Eye (tissue), 1 donor: ENCODE measurements around the gene SHISA4.
A peak's percentile ranks its signal among the peaks of the same experiment; 100 is the strongest.
"Not testable (repeated sequence)": the region's sequence is repeated elsewhere in the genome, so short reads cannot be mapped to it uniquely, and the experiment has no call there.

Experiments used
- DNase-seq: peaks from one replicate; pipeline ENCODE4 v3.0.0-alpha.2; 2015

Gene SHISA4

GRCh38 chr1:201933840-201934430 lies 45.2 kb downstream of the SHISA4 start:
- no peak for DNase-seq

GRCh38 chr1:201937624-201938213 lies 49.0 kb downstream of the SHISA4 start:
- DNase-seq: no peak

- DNase-seq: no peak
These were observed 49.8 kb downstream of the SHISA4 start for GRCh38 chr1:201938440-201939035.

DNA sequence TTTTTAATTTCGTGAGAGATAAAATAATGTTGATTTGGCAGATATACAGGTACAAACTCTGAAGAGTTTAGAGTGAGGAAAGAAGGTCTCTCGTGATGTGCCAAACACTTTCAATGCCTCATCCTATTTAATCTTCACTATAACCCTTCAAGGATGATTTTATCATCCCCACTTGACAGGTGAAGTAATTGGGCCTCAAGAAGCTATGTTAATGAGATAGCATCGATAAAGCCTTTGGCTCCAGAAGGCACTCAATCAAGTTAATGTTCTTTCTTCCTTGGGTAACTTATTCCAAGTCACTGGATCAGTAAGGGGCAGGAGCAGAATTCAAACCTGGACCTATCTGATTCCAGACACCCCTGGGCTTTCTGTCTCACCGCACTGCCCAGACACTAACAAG lies 50.5 kb downstream of the SHISA4 start:
- DNase-seq: no peak

DNA sequence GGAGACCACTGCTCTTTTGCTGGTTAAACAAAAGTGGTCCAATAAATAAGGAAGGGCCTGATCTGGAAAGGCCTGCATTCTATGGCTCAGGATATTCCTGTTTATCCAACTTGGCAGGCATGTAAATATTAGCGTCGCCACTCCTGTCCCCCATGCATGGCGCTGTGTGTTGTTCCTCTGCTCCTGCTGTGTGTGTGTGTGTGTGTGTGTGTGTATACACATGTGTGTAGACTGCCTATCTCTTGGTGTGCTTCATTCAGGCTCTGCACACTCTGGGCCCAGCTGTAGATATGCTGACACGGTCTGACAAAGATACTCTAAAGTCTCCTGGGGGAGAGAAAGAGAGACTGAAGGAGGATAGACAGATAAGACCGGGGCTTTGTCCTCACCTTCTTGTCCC lies 50.9 kb downstream of the SHISA4 start:
- no peak for DNase-seq

GRCh38 chr1:201940316-201940715 lies 51.6 kb downstream of the SHISA4 start:
- not testable (repeated sequence) for DNase-seq

DNA sequence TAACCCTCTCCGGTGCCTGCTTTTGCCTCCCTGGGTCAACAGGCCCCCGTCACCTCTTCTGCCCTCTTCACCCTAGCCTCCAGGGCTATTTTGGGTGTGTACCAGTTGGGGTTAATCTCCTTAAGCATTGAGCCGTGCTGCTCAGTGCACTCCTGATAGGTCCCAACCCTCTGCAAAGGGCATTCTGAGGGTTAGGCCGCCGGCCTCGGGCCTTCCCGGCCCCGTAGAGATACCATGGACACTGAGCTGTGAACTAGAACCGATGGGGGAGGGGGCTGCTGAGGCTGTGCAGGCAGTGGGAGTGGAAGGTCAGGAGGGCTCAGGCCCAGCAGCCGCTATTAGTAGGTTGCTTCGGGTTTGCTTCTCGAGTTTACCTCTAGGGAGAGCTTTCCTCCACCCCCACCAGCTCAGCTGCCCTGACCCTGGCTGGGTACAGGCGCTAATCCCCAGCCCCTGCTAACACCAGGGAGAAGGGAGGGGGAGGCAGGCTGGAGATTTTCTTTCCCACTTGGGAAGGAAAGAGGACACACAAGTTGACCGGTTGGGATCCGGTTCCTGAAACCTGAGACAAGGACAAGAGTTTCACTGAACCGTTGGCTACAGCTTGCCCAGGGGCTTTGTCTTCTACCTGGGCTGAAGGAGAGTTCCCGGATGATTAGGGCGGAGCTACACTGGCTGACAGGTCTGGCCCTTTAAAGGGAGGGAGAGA lies 52.9 kb downstream of the SHISA4 start:
- peak; percentile 70 for DNase-seq

GRCh38 chr1:201942129-201942495 lies 53.4 kb downstream of the SHISA4 start:
- DNase-seq: no peak
